ENCODE results near the gene SPACDR. TPM values are rescaled to one million over a fixed set of nuclear protein-coding genes. Genes with fewer than 3 reads are reported as not detected.
"Not testable (repeated sequence)": the region's sequence is repeated elsewhere in the genome, so short reads cannot be mapped to it uniquely, and the experiment has no call there.

Gene SPACDR
- total and polyA plus RNA-seq, 2 donors (not counting 1 experiment from before 2014, with no cell fraction given), result 2.1 to 3.7 TPM

- DNase-seq (no peak), ATAC-seq (ENCODE audit: low read depth) (no peak)
- Mint-ChIP-seq H3K27me3 (no peaks in the 10 kb centered on the region), H3K4me1 (peaks cover 11% of the 10 kb centered on the region), H3K9me3 (ENCODE audit: insufficient read depth) (no peaks in the 10 kb centered on the region), H3K27ac (no peak overlapping the region), H3K4me3 (no peak overlapping the region)
- no peaks in the 10 kb centered on the region for H3K36me3 ChIP-seq (replicated peaks in 1 of 2; ENCODE audit: control extremely low read depth in 1 of 2, control insufficient read depth in 1 of 2, extremely low read depth in 1 of 2, insufficient read depth in 2 of 2, low read length in 1 of 2)
- no peaks in the 10 kb centered on the region for H4K20me1 ChIP-seq (ENCODE audit: control insufficient read depth, insufficient read depth, low read length, poor library complexity, severe bottlenecking)
- H3K9me3 ChIP-seq (ENCODE audit: control extremely low read depth in 1 of 3, control insufficient read depth in 2 of 3, insufficient read depth in 1 of 3, low read length in 2 of 3), result no peaks in the 10 kb centered on the region
- intact Hi-C loops (cut with micrococcal nuclease), result no loop called here
- no peaks in the 10 kb centered on the region for H3K79me2 ChIP-seq (ENCODE audit: control insufficient read depth, insufficient read depth, low read length)
- ChIA-PET CTCF (interaction anchor here (1.1 to 3.7 kb wide), 3 partner anchors 14 to 107 kb away, joined by 3 to 16 read pairs (median 4); no protein-coding TSS in a partner anchor), POLR2A (no interaction called here)
- no peak overlapping the region for H3K27ac ChIP-seq (ENCODE audit: low read length in 2 of 2)
- H2AFZ ChIP-seq (ENCODE audit: insufficient read depth, low read depth, low read length, poor library complexity, severe bottlenecking), result no peak overlapping the region
- 100% methylated on average over 2 of the region's 3 CpGs for WGBS (ENCODE audit: insufficient coverage)
- no peaks in the 10 kb centered on the region for H3K27me3 ChIP-seq (replicated peaks in 1 of 4; ENCODE audit: control extremely low read depth in 1 of 4, control insufficient read depth in 3 of 4, insufficient read depth in 4 of 4, low read length in 3 of 4)
- TF ChIP-seq, protein P1, sequence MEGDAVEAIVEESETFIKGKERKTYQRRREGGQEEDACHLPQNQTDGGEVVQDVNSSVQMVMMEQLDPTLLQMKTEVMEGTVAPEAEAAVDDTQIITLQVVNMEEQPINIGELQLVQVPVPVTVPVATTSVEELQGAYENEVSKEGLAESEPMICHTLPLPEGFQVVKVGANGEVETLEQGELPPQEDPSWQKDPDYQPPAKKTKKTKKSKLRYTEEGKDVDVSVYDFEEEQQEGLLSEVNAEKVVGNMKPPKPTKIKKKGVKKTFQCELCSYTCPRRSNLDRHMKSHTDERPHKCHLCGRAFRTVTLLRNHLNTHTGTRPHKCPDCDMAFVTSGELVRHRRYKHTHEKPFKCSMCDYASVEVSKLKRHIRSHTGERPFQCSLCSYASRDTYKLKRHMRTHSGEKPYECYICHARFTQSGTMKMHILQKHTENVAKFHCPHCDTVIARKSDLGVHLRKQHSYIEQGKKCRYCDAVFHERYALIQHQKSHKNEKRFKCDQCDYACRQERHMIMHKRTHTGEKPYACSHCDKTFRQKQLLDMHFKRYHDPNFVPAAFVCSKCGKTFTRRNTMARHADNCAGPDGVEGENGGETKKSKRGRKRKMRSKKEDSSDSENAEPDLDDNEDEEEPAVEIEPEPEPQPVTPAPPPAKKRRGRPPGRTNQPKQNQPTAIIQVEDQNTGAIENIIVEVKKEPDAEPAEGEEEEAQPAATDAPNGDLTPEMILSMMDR (IDR thresholded peaks at IDR 0.05), result no peak
- TF ChIP-seq EZH2 (IDR thresholded peaks at IDR 0.05; ENCODE audit: borderline replicate concordance, insufficient read depth, low read depth, low read length, poor library complexity, severe bottlenecking), result no peak
- H3K4me3 ChIP-seq (ENCODE audit: control extremely low read depth in 1 of 5, extremely low read depth in 1 of 5, insufficient read depth in 1 of 5, low read depth in 2 of 5, low read length in 4 of 5), result no peak overlapping the region
- H3K4me1 ChIP-seq (ENCODE audit: control insufficient read depth in 2 of 2, insufficient read depth in 2 of 2, low read length in 2 of 2), result peaks cover 3 to 9% of the 10 kb centered on the region in 2 donors
- no peak overlapping the region for H3K4me2 ChIP-seq (replicated peaks; ENCODE audit: low read depth, low read length, poor library complexity, severe bottlenecking)
- no peak overlapping the region for H3K9ac ChIP-seq (ENCODE audit: low read length)
Measured at GRCh38 chr7:100452513-100452912, 11.5 kb downstream of the SPACDR start.

DNA sequence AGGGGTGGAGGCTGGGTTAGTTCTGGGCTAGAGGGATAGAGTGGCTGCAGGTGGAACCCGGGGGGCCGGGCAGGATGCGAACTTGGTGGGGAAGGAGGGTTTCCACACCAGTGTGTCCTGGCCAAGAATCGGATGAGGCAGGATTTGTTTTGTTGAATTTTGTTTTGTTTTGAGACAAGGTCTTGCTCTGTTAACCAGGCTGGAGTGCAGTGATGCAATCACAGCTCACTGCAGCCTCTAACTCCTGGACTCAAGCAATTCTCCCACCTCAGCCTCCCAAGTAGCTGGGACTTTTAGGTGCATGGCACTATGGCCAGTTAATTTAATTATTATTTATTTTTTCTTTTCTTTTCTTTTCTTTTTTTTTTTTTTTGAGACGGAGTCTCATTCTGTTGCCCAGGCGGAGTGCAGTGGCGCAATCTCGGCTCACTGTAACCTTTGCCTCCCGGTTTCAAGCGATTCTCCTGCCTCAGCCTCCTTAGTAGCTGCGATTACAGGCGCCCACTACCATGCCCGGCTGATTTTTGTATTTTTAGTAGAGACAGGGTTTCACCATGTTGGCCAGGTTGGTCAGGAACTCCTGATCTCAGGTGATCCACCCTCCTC, 14.8 kb downstream of the SPACDR start:
- H3K79me2 ChIP-seq (ENCODE audit: control insufficient read depth, insufficient read depth, low read length), result no peaks in the 10 kb centered on the region
- peaks cover 17 to 30% of the 10 kb centered on the region in 2 donors for H3K4me1 ChIP-seq (ENCODE audit: control insufficient read depth in 2 of 2, insufficient read depth in 2 of 2, low read length in 2 of 2)
- POLR2A ChIA-PET, result interaction anchor here (0.7 to 2.3 kb wide), 5 partner anchors 11 to 41 kb away, joined by 3 to 11 read pairs (median 7); partner anchors contain the start of genes PPP1R35 and ZCWPW1
- H3K27me3 ChIP-seq (replicated peaks in 1 of 4; ENCODE audit: control extremely low read depth in 1 of 4, control insufficient read depth in 3 of 4, insufficient read depth in 4 of 4, low read length in 3 of 4), result no peaks in the 10 kb centered on the region
- H3K36me3 ChIP-seq (replicated peaks in 1 of 2; ENCODE audit: control extremely low read depth in 1 of 2, control insufficient read depth in 1 of 2, extremely low read depth in 1 of 2, insufficient read depth in 2 of 2, low read length in 1 of 2), result no peaks in the 10 kb centered on the region
- no peak overlapping the region for H2AFZ ChIP-seq (ENCODE audit: insufficient read depth, low read depth, low read length, poor library complexity, severe bottlenecking)
- H3K4me3 ChIP-seq (ENCODE audit: control extremely low read depth in 1 of 5, extremely low read depth in 1 of 5, insufficient read depth in 1 of 5, low read depth in 2 of 5, low read length in 4 of 5), result no peak overlapping the region
- no peak for TF ChIP-seq EZH2 (IDR thresholded peaks at IDR 0.05; ENCODE audit: borderline replicate concordance, insufficient read depth, low read depth, low read length, poor library complexity, severe bottlenecking)
- TF ChIP-seq, protein P1 (IDR thresholded peaks at IDR 0.05), result no peak
- H3K9ac ChIP-seq (ENCODE audit: low read length), result no peak overlapping the region
- CTCF ChIA-PET, result interaction anchor here (0.7 to 2.5 kb wide), 9 partner anchors 11 to 317 kb away, joined by 3 to 13 read pairs (median 6); partner anchors contain the start of genes PILRB, POP7 and PPP1R35
- H3K27ac ChIP-seq (ENCODE audit: low read length in 2 of 2), result no peak overlapping the region
- Mint-ChIP-seq H3K27me3 (no peaks in the 10 kb centered on the region), H3K9me3 (ENCODE audit: insufficient read depth) (no peaks in the 10 kb centered on the region), H3K27ac (no peak overlapping the region), H3K4me3 (no peak overlapping the region), H3K4me1 (peaks cover 19% of the 10 kb centered on the region)
- DNase-seq (no peak), ATAC-seq (ENCODE audit: low read depth) (no peak)
- H3K9me3 ChIP-seq (ENCODE audit: control extremely low read depth in 1 of 3, control insufficient read depth in 2 of 3, insufficient read depth in 1 of 3, low read length in 2 of 3), result no peaks in the 10 kb centered on the region
- no peaks in the 10 kb centered on the region for H4K20me1 ChIP-seq (ENCODE audit: control insufficient read depth, insufficient read depth, low read length, poor library complexity, severe bottlenecking)
- no peak overlapping the region for H3K4me2 ChIP-seq (replicated peaks; ENCODE audit: low read depth, low read length, poor library complexity, severe bottlenecking)
- 91% methylated on average over 8 of the region's 13 CpGs for WGBS (ENCODE audit: insufficient coverage)
- intact Hi-C loops (cut with micrococcal nuclease), result no loop called here

- H3K79me2 ChIP-seq (ENCODE audit: control insufficient read depth, insufficient read depth, low read length); DNase-seq; H3K27ac Mint-ChIP-seq; H3K4me2 ChIP-seq (replicated peaks; ENCODE audit: low read depth, low read length, poor library complexity, severe bottlenecking); H3K9me3 Mint-ChIP-seq (ENCODE audit: insufficient read depth); intact Hi-C loops (cut with micrococcal nuclease); H3K4me3 Mint-ChIP-seq; H3K9ac ChIP-seq (ENCODE audit: low read length); H3K27me3 Mint-ChIP-seq; ATAC-seq (ENCODE audit: low read depth); H3K27me3 ChIP-seq (replicated peaks in 1 of 4; ENCODE audit: control extremely low read depth in 1 of 4, control insufficient read depth in 3 of 4, insufficient read depth in 4 of 4, low read length in 3 of 4); H3K9me3 ChIP-seq (ENCODE audit: control extremely low read depth in 1 of 3, control insufficient read depth in 2 of 3, insufficient read depth in 1 of 3, low read length in 2 of 3); H3K4me3 ChIP-seq (ENCODE audit: control extremely low read depth in 1 of 5, extremely low read depth in 1 of 5, insufficient read depth in 1 of 5, low read depth in 2 of 5, low read length in 4 of 5); H2AFZ ChIP-seq (ENCODE audit: insufficient read depth, low read depth, low read length, poor library complexity, severe bottlenecking); H3K36me3 ChIP-seq (replicated peaks in 1 of 2; ENCODE audit: control extremely low read depth in 1 of 2, control insufficient read depth in 1 of 2, extremely low read depth in 1 of 2, insufficient read depth in 2 of 2, low read length in 1 of 2); H3K27ac ChIP-seq (ENCODE audit: low read length in 2 of 2); H4K20me1 ChIP-seq (ENCODE audit: control insufficient read depth, insufficient read depth, low read length, poor library complexity, severe bottlenecking): not testable (repeated sequence)
- 100% methylated on average over 2 of the region's 8 CpGs for WGBS (ENCODE audit: insufficient coverage)
- peaks cover 22% of the 10 kb centered on the region for H3K4me1 Mint-ChIP-seq
- POLR2A ChIA-PET, result interaction anchor here (0.7 to 1.5 kb wide), 4 partner anchors 10 to 19 kb away, joined by 3 to 13 read pairs (median 6); partner anchors contain the start of genes PPP1R35 and ZCWPW1
- CTCF ChIA-PET, result interaction anchor here (1.1 to 4.7 kb wide), 2 partner anchors 40 to 225 kb away, joined by 3 to 26 read pairs; no protein-coding TSS in a partner anchor
- H3K4me1 ChIP-seq (ENCODE audit: control insufficient read depth in 2 of 2, insufficient read depth in 2 of 2, low read length in 2 of 2), result peaks cover 18 to 31% of the 10 kb centered on the region in 2 donors
Measured at GRCh38 chr7:100447363-100447762, 16.7 kb downstream of the SPACDR start.
